GM12874 (cell line): ENCODE measurements around the gene COL15A1.

Experiments used
- TF ChIP-seq, protein P1 (sequence below): IDR thresholded peaks from 2 replicates; pipeline ENCODE4 v1.5.1; 2011; ENCODE audit warnings: low read depth, mild to moderate bottlenecking, control low read depth, low read length, moderate library complexity; ENCODE audit not compliant: insufficient read depth

COL15A1 gene

DNA sequence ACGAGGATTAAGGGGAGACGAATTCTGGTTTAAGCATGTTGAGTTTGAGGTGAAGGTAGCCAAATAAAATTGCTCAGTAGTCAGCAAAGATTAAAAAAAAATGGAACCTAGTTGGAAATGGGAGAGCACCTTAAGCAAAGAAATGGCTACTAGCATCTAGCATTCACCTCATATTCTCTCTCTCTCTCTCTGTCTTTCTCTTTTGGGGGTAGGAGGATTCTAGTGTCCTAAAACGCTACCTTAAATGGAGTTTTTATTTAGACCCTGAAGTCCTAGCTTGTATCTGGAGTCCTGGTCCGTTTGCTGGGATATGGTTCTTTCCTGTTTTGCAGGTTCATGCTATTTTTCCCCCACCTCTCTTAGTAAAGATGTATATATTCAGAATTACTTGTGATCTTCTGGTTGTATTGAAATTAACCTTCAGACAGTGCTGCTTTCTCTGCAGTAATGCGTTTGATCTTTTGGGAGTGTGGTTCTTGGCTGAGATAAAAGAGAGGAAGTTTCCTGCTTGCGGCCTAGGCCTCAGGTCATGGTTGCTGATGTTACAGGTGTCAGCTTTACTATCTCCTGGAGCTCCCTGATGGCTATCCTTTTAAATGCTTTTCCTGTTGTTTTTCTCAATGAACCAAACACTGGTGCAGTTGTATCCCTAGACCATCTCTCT lies 169.2 kb downstream of the COL15A1 start:
- TF ChIP-seq, protein P1, sequence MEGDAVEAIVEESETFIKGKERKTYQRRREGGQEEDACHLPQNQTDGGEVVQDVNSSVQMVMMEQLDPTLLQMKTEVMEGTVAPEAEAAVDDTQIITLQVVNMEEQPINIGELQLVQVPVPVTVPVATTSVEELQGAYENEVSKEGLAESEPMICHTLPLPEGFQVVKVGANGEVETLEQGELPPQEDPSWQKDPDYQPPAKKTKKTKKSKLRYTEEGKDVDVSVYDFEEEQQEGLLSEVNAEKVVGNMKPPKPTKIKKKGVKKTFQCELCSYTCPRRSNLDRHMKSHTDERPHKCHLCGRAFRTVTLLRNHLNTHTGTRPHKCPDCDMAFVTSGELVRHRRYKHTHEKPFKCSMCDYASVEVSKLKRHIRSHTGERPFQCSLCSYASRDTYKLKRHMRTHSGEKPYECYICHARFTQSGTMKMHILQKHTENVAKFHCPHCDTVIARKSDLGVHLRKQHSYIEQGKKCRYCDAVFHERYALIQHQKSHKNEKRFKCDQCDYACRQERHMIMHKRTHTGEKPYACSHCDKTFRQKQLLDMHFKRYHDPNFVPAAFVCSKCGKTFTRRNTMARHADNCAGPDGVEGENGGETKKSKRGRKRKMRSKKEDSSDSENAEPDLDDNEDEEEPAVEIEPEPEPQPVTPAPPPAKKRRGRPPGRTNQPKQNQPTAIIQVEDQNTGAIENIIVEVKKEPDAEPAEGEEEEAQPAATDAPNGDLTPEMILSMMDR: no peak

DNA sequence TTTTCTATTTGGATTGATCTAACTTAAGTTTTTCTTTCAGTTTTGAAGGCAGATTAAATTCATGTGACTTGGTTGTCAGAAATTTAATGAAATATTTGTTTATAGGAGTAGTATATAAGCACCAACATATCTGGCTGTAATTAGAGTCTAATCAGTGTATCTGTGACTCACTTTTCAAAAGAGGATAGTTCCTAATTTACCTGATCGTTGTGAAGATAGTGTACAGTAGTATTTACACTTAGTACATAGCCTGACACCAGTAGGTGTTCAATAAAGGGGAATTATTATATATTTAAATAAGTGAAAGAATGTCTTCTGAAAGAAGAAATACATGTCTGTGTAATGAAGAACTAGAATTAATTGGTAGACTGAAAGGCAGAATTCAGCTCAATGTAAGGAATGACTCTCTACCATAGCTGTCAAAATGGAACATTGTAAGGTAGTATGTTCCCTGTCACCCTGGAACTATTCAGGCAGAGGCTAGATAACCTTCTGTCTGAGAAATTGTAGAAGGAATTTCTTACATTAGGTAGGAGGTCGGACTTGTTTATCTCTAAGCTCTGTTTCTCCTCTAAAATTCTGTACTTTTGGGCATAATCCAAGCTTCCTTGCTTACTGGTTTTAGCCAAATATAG lies 169.8 kb downstream of the COL15A1 start:
- TF ChIP-seq, protein P1: no peak

DNA sequence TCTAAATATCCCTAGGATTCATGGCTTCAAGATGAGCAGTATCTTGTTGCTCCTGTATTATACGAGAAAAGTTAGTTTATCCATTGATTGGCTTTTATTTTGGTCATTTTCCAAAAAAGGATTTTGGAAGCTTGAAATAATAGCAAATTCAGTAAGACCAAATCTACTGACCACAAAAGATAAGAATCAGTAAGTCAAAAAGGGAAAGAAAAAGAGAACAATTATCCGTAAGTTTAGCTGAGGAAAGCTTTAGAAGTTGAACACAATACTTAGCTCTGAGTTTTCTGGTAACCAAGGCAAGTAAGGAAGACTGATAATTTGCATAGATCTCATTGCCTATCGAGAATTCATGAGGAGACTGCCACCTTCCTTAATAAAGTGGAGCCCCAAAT lies 170.3 kb downstream of the COL15A1 start:
- TF ChIP-seq, protein P1: no peak

- TF ChIP-seq, protein P1: no peak
These were observed 171.3 kb downstream of the COL15A1 start for GRCh38 chr9:99114846-99115500.

DNA sequence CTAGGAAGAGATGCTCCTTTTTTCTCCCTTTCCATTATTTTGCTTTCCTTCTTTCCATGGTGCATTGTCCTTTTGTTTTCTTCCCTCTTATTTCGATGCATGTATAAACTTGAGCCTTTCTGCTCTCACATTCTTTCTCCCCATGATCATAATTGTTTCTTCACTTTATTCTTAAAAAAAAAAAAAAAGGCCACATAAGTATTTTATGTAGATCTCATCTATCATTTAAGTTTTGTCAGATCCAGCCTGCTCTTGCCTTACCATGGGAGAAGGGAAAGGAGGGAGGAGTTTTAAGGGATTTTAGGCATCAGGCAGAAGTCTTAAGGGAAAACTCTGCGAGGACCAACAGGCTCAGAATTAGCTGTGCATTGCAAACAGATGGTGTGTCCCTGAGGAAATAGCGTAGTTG lies 172.3 kb downstream of the COL15A1 start:
- TF ChIP-seq, protein P1: no peak

GRCh38 chr9:99118782-99119466 lies 175.2 kb downstream of the COL15A1 start:
- TF ChIP-seq, protein P1: no peak

DNA sequence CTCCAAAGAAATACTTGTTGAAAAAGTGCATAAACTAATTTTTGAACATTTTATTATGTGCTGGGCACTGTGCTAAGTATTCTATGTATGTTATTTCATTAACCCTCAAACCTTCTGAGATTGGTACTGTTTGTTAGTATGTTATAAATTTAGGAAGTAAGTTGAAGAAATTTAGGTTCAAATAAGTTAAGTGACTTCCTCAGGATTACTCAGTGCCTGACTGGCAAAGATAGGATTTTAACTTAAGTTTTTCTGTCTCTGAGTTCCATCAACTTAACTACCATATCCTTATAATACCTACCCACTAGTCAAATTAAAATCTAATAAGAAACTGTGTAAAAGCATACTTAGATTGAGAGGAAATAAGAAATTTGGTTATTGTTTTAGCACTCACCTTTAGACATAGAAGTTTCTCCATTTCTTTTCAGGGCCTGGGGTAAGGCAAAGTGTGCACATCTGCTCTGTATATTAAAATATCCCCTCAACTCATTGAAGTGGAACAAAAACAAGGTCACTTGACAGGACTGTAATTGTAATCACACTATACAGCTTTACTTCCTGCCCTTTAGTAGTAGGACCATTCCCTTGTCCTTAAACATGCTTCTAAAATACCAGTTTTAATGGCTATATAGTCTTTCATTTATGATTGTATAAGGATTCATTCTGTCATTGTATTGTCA lies 176.4 kb downstream of the COL15A1 start:
- TF ChIP-seq, protein P1: no peak
